Measurements from ENCODE around the gene MYOF.

Gene MYOF

DNA sequence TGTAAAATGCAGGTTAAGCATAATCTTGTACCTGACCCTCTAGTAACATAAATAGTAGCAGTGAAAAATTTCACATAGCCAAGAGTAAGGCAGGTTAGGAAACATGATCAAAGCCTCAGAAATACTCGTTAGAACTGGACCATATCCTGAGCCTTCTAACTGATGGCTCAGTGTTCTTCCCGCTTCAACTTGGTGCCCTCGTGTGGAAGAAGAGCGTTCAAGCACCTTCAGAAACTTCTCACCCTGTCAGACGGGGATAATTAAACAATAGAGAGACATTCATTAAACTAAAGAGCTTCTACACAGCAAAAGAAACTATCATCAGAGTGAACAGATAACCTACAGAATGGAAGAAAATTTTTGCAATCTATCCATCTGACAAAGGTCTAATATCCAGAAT is 124.5 kb downstream of the MYOF start:
- no peak for TF ChIP-seq JUND (IDR thresholded peaks at IDR 0.05; ENCODE audit: low read depth)
- peak; percentile 49 to 70 for DNase-seq (ENCODE audit: low read depth in 1 of 2, low spot score in 1 of 2)
- in situ Hi-C loops (cut with HindIII; ENCODE audit: low pct_unique_long_range_greater_than_20kb, low sequenced_read_pairs): no loop called here

DNA sequence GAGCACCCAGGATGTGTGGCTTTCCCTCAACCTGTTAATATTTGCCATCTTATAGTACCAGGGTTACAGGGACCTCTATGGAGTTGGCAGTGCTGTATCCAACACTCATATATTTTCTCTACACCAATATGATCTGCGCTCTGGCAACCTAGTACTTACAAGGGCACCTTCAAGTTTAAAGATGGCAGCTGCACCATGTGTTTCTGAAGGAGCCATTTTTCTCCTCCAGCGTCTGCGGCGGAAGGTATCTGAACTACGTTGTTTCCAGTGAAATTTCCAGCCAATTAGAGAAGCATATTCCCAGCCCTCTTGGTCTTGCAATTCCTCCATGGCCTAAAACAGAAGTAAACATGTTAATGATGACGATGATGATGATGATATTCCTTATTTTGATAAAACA is 125.6 kb downstream of the MYOF start:
- in situ Hi-C loops (cut with HindIII; ENCODE audit: low pct_unique_long_range_greater_than_20kb, low sequenced_read_pairs): no loop called here
- TF ChIP-seq JUND (IDR thresholded peaks at IDR 0.05; ENCODE audit: low read depth): no peak
- no peak for DNase-seq (ENCODE audit: low read depth in 1 of 2, low spot score in 1 of 2)

DNA sequence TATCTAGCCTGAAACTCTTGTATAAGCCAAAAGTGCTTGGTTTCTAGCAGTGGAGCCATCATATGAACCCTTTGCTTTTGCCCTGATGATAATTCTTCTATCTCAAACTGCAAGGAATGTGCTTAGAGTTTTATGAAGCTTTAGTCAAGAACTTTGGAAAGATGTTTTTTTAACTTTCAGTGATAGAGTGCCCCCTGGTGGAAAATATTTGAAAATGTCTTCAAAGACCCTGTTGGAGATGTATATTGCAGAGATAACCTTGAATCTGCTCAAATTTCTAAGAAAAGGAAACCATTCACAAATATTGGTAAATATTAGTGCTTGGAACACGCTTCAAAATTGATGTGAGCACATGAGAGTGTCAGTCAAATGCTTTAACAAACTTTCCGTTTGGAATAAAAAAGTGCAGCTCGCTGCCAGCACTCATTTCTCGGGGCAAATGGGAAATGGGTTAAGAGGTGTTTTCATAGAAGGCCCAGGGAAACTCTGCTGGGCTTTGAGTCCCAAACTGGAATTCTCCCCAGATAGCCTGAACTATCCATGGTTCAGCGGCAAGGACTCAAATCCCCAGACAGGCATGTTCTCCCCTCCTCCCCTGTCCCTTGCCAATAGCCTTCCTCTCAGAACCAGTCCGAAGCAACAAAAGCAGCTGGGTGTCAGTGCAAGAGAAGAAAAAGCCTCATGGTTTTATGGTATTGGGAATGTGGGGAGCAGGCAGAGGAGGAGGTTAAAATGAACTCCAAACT is 129.3 kb downstream of the MYOF start:
- peak; percentile 48 to 56 for DNase-seq (ENCODE audit: low read depth in 1 of 2, low spot score in 1 of 2)
- in situ Hi-C loops (cut with HindIII; ENCODE audit: low pct_unique_long_range_greater_than_20kb, low sequenced_read_pairs): no loop called here
- TF ChIP-seq JUND (IDR thresholded peaks at IDR 0.05; ENCODE audit: low read depth): no peak

DNA sequence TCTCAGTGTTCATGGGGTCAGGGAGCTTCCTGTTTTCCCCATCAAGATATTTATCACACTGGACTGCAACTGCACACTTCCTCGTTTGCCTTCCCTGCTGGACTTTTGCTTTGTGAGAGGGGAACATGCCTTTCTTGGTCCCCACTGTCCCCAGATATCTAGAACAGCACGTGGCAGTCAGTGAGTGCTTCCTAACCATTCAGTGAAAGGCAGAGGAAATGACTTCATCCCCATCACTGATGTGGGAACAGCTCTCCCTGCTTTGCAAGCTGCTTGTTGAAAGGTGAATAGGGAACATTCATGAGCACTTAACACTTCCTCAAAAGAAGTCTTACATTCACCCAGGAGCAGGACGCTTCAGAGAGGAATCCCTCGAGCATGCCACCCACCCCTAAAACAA is 135.4 kb downstream of the MYOF start:
- no peak for TF ChIP-seq JUND (IDR thresholded peaks at IDR 0.05; ENCODE audit: low read depth)
- in situ Hi-C loops (cut with HindIII; ENCODE audit: low pct_unique_long_range_greater_than_20kb, low sequenced_read_pairs): no loop called here
- DNase-seq (ENCODE audit: low read depth in 1 of 2, low spot score in 1 of 2): no peak

DNA sequence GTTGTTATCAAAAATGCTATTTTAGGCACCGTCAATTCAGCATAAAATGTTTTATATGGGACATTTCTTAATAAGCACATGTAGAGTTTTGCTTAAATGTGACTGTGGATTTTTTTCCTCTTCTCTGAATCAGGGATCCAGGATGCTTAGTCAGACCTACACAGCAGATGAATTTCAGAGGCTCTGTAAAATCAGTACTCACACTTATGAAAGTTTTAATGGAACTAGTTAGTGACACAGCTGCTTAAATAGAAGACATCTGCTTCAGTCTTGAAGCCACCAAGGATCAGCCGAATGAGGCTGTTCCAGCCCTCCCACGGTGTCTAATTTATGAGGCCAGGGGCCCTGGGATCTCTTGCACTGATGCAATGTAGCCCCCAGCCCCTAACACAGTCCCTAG is 136.0 kb downstream of the MYOF start:
- no peak for DNase-seq (ENCODE audit: low read depth in 1 of 2, low spot score in 1 of 2)
- in situ Hi-C loops (cut with HindIII; ENCODE audit: low pct_unique_long_range_greater_than_20kb, low sequenced_read_pairs): no loop called here
- no peak for TF ChIP-seq JUND (IDR thresholded peaks at IDR 0.05; ENCODE audit: low read depth)

DNA sequence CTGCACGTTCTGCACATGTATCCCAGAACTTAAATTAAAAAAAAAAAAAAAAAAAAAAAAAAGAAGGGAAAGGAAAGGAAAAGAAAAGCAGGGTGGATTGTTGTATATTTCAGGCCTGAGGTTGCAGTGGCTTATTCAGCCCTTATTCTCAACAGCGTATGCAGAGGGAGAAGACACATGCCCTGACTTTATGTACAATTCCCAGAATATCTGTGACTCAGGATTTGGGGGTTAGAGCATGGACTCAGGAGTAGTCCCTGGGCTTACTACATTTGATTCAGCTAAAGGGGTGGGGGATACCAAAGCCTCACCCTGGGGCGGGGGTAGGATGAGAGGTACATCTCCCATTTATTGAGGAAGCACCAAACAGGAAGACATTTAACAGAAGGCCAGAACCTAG is 137.4 kb downstream of the MYOF start:
- DNase-seq (ENCODE audit: low read depth in 1 of 2, low spot score in 1 of 2): no peak
- TF ChIP-seq JUND (IDR thresholded peaks at IDR 0.05; ENCODE audit: low read depth): no peak
- in situ Hi-C loops (cut with HindIII; ENCODE audit: low pct_unique_long_range_greater_than_20kb, low sequenced_read_pairs): no loop called here

DNA sequence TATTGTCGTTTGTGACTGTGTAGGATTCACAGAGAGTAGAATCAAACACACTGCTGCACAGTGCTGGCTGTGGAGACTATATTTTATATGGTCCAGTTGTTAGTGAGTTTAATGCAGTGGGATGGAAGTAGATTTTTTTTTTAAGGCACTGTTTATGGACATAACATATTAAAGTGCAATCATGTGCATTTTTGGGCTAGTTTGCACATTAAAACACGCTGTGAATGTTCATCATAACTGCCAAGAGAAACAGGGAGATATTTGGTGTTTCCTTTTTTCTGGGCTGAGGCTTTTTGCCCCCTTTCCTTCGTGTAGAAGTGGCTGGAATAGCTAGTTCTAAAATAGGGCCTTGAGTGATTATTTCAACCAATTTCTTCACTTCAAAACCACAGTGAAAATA is 139.2 kb downstream of the MYOF start:
- no peak for TF ChIP-seq JUND (IDR thresholded peaks at IDR 0.05; ENCODE audit: low read depth)
- in situ Hi-C loops (cut with HindIII; ENCODE audit: low pct_unique_long_range_greater_than_20kb, low sequenced_read_pairs): no loop called here
- DNase-seq (ENCODE audit: low read depth in 1 of 2, low spot score in 1 of 2): no peak

DNA sequence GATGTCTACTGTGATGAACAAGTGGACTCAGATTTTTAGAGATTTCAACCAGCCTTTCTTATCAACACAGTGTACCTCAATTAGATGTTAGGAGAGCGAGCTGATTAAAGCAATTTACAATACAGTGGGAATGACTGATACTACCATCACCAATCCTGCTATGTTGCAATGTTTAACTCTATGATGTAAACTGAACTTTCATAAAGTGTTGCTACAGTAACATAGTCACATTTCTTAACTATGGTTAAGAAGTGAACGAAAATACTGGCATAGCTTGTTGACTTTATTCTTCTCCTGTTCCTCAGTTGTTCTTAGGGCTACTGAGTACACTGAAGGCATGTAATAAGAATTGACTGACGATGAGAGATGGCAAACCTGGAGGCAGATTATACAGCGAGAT is 139.8 kb downstream of the MYOF start:
- TF ChIP-seq JUND (IDR thresholded peaks at IDR 0.05; ENCODE audit: low read depth): no peak
- in situ Hi-C loops (cut with HindIII; ENCODE audit: low pct_unique_long_range_greater_than_20kb, low sequenced_read_pairs): no loop called here
- no peak for DNase-seq (ENCODE audit: low read depth in 1 of 2, low spot score in 1 of 2)

DNA sequence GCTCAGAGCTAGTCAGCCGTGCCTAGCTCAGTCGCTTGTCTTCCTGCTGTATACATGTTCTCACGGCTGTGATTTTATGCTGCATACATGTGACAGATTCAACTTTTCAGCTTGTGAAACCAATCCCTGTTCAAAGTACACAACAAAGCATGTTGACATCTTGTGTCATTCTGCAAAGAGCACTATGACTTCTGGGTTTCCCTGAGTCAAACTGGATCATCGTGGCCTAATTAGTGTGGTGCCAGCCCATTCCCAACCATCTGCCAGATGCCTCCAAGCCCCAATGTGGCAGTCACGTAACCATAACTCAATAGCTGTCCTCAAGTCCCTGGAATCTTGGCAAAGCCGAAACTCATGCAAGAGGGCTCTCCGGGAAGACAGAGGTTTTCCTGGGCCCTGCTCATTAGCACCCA is 144.8 kb downstream of the MYOF start:
- DNase-seq (ENCODE audit: low read depth in 1 of 2, low spot score in 1 of 2): no peak
- TF ChIP-seq JUND (IDR thresholded peaks at IDR 0.05; ENCODE audit: low read depth): no peak
- in situ Hi-C loops (cut with HindIII; ENCODE audit: low pct_unique_long_range_greater_than_20kb, low sequenced_read_pairs): no loop called here

DNA sequence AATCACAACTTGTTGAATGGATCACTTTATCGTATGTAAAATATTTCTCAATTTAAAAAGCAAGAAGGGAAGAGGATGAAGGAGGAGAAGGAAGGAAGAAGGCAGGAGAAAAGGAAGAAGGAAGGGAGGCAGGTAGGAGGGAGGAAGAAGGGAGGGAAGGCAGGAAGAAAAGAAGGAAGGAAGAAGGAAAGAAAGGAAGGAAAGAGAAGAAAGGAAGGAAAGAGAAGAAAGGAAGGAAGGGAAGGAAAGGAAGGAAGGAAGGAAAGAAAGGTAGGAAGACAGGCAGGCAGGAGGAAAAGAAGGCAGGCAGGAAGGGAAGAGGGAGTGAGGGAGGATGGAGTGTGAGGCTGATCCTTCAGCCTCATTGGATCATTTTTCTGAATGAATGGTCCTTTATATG is 145.5 kb downstream of the MYOF start:
- no peak for DNase-seq (ENCODE audit: low read depth in 1 of 2, low spot score in 1 of 2)
- in situ Hi-C loops (cut with HindIII; ENCODE audit: low pct_unique_long_range_greater_than_20kb, low sequenced_read_pairs): no loop called here
- no peak for TF ChIP-seq JUND (IDR thresholded peaks at IDR 0.05; ENCODE audit: low read depth)

DNA sequence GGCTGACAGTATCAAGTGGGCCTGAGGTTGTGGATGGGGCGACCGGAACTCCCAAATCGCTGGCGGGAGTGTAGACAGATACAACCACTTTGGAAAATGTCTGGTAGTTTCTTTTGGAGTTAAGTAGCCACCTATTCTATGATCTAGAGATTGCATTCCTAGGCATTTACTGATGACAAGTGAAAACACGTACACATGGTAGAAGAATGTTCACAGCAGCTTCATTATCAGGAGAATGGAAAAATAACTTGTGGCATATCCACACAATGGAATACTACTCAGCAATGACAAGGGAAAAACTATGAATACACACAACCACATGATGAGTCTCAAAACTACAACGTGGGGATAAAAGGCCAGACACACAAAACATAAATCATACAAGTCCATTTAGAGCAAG is 146.0 kb downstream of the MYOF start:
- DNase-seq (ENCODE audit: low read depth in 1 of 2, low spot score in 1 of 2): no peak
- in situ Hi-C loops (cut with HindIII; ENCODE audit: low pct_unique_long_range_greater_than_20kb, low sequenced_read_pairs): no loop called here
- no peak for TF ChIP-seq JUND (IDR thresholded peaks at IDR 0.05; ENCODE audit: low read depth)

DNA sequence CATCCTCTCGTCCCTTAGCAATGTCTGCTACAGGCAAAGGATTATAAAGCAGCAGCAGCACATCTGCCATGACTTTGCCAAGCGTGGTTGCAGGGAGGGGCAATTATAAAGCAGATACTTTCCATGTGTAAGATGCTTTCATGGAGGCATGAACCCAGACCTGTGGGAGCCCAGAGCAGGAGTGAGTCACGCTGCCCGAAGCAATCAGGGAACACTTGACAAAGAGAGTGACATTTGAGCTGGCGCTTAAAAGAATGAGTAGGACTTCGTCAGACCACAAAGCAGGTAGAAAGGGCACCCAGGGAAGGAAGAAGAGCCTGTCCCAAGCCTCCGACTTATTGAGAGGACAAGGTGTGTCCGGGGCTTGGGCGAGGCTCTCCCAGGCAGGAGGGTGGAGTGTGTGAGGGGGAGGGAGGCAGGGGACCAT is 147.2 kb downstream of the MYOF start:
- in situ Hi-C loops (cut with HindIII; ENCODE audit: low pct_unique_long_range_greater_than_20kb, low sequenced_read_pairs): no loop called here
- TF ChIP-seq JUND (IDR thresholded peaks at IDR 0.05; ENCODE audit: low read depth): no peak
- peak in 1 of 2 experiments; percentile 20 for DNase-seq (ENCODE audit: low read depth in 1 of 2, low spot score in 1 of 2)

DNA sequence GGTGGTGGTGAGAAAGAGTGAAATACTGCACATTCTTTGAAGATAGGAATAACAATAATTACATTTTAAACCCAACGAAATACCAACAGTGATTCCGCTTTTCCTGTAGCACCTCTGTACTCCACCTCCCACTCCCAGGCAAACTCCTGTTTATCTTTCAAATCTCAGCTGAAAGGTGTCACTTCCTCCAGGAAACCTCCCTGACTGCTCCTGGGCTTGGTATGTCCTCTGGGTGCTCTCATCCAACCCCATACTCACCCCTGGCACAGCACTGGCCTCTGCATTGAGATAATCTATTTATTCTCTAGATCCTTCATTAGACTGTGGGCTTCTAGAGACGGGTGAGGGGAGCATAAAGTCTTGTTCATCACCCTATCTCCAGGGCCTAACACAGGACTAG is 148.0 kb downstream of the MYOF start:
- no peak for TF ChIP-seq JUND (IDR thresholded peaks at IDR 0.05; ENCODE audit: low read depth)
- DNase-seq (ENCODE audit: low read depth in 1 of 2, low spot score in 1 of 2): no peak
- in situ Hi-C loops (cut with HindIII; ENCODE audit: low pct_unique_long_range_greater_than_20kb, low sequenced_read_pairs): no loop called here
